RWPE1 (cell line): Measurements from ENCODE around the gene TSHR.

ENCODE experiments used
- CTCF ChIA-PET: fragments of 350-600 bp; sonication (Branson Sonifier 250); formaldehyde crosslinking; extraction: SDS; loops from one replicate; lab custom pipeline; 2021; lab: Yijun Ruan, JAX
- POLR2A ChIA-PET: fragments of 400-600 bp; formaldehyde crosslinking; extraction: SDS; loops from one replicate; lab custom pipeline; 2020; ENCODE audit warnings: antibody characterized with exemption; ENCODE audit not compliant: low non-redundant PET; lab: Yijun Ruan, JAX
- DNase-seq: peaks from one replicate; pipeline ENCODE4 v3.0.0; 2012; ENCODE audit warnings: low spot score
- H3K27ac ChIP-seq: fragments of 450-650 bp; 2 replicates; pipeline ENCODE4 v1.5.1; 2017
- TF ChIP-seq, protein P1 (sequence below): fragments of 450-650 bp; conservative IDR thresholded peaks from 2 replicates; pipeline ENCODE4 v1.5.1; 2017; ENCODE audit warnings: low read depth, mild to moderate bottlenecking

Gene TSHR

DNA sequence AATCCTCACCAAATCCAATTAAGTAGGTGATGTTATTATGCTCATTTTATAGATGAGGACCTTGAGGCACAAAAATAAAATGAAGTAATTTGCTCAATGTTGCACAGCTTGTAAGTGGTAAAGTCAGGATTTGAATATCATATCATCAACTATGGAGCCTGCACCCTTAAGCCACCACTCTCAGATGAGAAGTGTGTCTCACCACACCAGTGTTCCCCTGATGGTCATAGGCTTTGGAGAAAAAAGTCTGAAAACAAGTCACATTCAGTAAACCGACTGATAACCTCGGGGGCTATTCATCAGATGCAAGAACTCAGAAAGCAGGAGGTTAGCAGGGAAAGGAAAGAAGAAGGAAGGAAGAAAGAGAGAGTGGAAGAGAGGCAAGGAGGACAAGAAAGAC is 2.8 kb downstream of the TSHR start:
- TF ChIP-seq, protein P1, sequence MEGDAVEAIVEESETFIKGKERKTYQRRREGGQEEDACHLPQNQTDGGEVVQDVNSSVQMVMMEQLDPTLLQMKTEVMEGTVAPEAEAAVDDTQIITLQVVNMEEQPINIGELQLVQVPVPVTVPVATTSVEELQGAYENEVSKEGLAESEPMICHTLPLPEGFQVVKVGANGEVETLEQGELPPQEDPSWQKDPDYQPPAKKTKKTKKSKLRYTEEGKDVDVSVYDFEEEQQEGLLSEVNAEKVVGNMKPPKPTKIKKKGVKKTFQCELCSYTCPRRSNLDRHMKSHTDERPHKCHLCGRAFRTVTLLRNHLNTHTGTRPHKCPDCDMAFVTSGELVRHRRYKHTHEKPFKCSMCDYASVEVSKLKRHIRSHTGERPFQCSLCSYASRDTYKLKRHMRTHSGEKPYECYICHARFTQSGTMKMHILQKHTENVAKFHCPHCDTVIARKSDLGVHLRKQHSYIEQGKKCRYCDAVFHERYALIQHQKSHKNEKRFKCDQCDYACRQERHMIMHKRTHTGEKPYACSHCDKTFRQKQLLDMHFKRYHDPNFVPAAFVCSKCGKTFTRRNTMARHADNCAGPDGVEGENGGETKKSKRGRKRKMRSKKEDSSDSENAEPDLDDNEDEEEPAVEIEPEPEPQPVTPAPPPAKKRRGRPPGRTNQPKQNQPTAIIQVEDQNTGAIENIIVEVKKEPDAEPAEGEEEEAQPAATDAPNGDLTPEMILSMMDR, result no peak
- no peak overlapping the region for H3K27ac ChIP-seq
- no peak for DNase-seq
- ChIA-PET CTCF (no interaction called here), POLR2A (no interaction called here)

DNA sequence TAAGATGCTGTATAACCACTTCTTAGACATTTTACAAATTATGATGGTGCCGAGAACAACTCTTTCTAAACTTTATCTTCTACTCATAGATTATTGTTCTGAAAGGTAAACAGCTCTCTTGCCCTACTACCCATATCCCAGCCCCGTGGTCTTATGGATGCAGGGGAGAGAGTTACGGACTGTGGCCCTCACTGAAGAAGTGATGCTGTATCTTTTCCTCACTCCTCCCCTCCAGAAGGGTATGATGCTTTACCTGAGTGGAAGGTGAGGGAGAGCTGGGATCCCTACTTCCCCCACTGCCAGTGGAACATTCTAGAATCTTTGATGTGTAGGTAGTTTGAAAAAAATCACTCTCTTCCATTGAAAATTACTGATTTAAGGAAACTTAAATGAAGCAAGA is 3.5 kb downstream of the TSHR start:
- no peak for DNase-seq
- ChIA-PET CTCF (no interaction called here), POLR2A (no interaction called here)
- TF ChIP-seq, protein P1, result no peak
- no peak overlapping the region for H3K27ac ChIP-seq

DNA sequence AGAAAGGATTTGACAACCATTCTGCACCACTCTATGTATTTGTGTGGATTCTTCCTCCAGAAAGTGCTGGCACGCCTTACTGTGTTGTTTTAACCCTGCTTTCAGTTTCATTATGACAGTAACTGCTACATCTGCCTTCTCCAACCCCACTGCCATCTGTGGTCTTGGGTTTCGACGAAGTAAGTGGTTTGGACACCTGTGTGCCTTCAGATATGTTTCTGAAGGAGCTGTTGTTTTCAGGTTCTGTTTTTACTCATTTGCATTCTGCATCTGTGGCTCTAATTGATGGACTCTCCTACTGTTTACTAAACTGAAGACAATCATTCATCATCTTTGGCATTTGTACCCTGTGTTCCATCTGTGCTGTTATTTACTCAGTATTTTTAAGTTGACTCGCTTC is 4.1 kb downstream of the TSHR start:
- POLR2A ChIA-PET, result no interaction called here
- CTCF ChIA-PET, result no interaction called here
- DNase-seq, result no peak
- no peak overlapping the region for H3K27ac ChIP-seq
- TF ChIP-seq, protein P1, result no peak

DNA sequence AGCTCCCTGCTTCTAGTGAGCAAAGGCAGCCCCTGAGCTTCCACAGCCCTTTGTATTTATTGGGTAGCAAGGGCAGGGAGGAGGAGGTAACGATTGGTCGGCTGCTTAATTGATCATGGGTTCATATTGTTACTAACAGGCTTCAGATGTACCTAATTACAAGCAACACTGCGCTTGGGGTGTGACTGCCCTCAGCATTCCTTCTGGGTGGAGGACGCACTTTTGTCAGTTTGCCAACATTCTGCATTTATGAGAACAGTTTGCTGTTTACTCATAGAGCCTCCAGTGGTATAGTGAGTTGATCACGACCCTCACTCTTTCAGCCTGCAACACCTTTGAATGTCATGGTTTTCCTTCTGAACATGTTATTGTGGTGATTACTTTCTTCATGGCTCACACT is 9.6 kb downstream of the TSHR start:
- TF ChIP-seq, protein P1, result no peak
- no peak for DNase-seq
- CTCF ChIA-PET, result no interaction called here
- no peak overlapping the region for H3K27ac ChIP-seq
- POLR2A ChIA-PET, result no interaction called here

DNA sequence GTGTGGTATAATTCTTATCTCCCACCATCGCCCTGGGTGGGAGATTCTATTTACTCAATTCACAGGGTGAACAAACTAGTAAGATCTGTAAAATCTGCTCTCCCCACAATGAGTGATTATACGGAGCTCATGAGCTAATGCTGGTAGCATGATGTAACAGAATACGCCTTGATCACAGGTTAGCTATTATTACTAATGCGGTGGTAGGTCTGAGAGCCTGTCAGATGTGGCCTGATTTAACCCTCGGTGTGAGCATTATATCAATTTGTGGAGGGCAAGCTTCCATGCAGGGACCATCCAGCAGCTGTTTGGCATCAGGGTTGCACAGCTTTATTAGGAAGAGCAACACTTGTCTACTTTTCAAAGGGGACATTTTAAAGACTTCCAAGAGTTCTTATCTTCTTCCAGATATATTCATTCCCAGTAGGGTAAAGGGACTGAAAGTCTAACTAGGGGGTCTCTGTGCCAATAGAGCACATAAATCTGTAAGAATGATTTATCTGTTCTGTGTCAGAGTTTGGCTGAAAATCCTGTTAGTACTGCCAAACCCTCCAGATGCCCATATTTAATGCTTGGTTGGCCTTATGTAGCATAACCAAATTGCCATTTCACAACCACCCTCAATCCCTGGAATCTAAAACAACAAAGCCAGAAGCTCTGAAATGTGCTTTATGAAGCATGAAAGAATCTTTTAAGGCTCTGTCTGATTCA is 18.7 kb downstream of the TSHR start:
- ChIA-PET CTCF (no interaction called here), POLR2A (no interaction called here)
- TF ChIP-seq, protein P1, result no peak
- no peak overlapping the region for H3K27ac ChIP-seq
- DNase-seq, result no peak

DNA sequence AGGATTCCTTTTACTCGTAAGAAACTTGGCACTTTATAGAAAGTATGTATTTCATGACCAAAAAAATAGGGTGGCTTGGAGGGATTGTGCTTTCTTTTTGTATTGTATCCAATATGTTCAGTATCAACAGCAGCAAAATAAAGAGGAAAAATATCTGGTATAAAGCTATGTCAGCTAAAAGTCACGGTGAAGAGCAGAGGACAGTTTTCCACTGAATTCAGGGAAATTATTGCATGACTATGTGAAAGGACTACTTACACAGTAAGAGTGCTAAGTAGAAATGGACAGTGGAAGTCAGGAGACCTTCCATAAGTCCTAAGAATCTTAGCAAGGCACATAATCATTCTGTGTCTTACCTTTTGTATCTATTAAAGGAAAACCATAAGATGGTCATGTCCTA is 19.3 kb downstream of the TSHR start:
- TF ChIP-seq, protein P1, result no peak
- POLR2A ChIA-PET, result no interaction called here
- no peak for DNase-seq
- H3K27ac ChIP-seq, result no peak overlapping the region
- CTCF ChIA-PET, result interaction anchor here (0.6 kb wide), 1 partner anchor 164 kb away, joined by 3 read pairs; no protein-coding TSS in a partner anchor
